IMR-90 (cell line): ENCODE data around the gene ANKRD40CL. TPM values are rescaled to one million over a fixed set of nuclear protein-coding genes. Genes with fewer than 3 reads are reported as not detected.

Experiments used
- ATAC-seq: fragments of 200-7000 bp; cut with Tn5 transposase; 2 replicates; pipeline ENCODE4 v1.9.1; 2020; ENCODE audit warnings: low read depth, mild to moderate bottlenecking, moderate library complexity
- BruUV-seq: library from RNA; stranded (reverse); fragments of 400-500 nt; replicated peaks from 2 replicates; lab custom pipeline; 2021; lab: Mats Ljungman, UMichigan
- CTCF ChIA-PET: fragments of 300-600 bp; formaldehyde crosslinking; extraction: SDS; loops from one replicate; lab custom pipeline; 2021; ENCODE audit warnings: antibody characterized with exemption; lab: Yijun Ruan, JAX
- POLR2A ChIA-PET: fragments of 300-600 bp; sonication (Branson Sonifier 250); formaldehyde crosslinking; loops from one replicate; lab custom pipeline; 2022; ENCODE audit warnings: antibody characterized with exemption; ENCODE audit not compliant: unreplicated experiment; lab: Charles Lee
- DNase-seq: peaks from one replicate; pipeline ENCODE4 v3.0.0; 2013
- H2AFZ ChIP-seq: replicated peaks from 2 replicates; pipeline ENCODE3; 2013; ENCODE audit warnings: low read length, mild to moderate bottlenecking; ENCODE audit not compliant: poor library complexity
- H2AK5ac ChIP-seq: 2 replicates; pipeline ENCODE4 v1.6.1; 2013; ENCODE audit warnings: low read depth, low read length, inconsistent platforms
- H2AK9ac ChIP-seq: replicated peaks from 2 replicates; pipeline ENCODE3; 2013; ENCODE audit warnings: mild to moderate bottlenecking, low read depth, low read length, moderate library complexity; ENCODE audit not compliant: poor library complexity
- H2BK120ac ChIP-seq: 2 replicates; pipeline ENCODE4 v1.6.1; 2013; ENCODE audit warnings: low read depth, low read length, inconsistent platforms
- H2BK15ac ChIP-seq: 3 replicates; pipeline ENCODE4 v1.6.1; 2013; ENCODE audit warnings: low read depth, low read length, inconsistent platforms
- H2BK20ac ChIP-seq: 2 replicates; pipeline ENCODE4 v1.6.1; 2013; ENCODE audit warnings: low read depth, mild to moderate bottlenecking, inconsistent platforms, low read length, moderate library complexity
- H2BK5ac ChIP-seq: 2 replicates; pipeline ENCODE4 v1.6.1; 2013; ENCODE audit warnings: mild to moderate bottlenecking, low read depth, low read length, inconsistent platforms; ENCODE audit not compliant: poor library complexity, severe bottlenecking
- H3K14ac ChIP-seq: replicated peaks from 2 replicates; pipeline ENCODE4 v1.6.1; 2013; ENCODE audit warnings: low read depth, low read length, inconsistent platforms
- H3K18ac ChIP-seq: 2 replicates; pipeline ENCODE4 v1.6.1; 2013; ENCODE audit warnings: low read depth, low read length, control low read depth
- H3K23ac ChIP-seq: 2 replicates; pipeline ENCODE4 v1.6.1; 2013; ENCODE audit warnings: low read depth, low read length, inconsistent platforms
- H3K27ac ChIP-seq: 2 replicates; pipeline ENCODE4 v1.5.1; 2013; ENCODE audit warnings: mild to moderate bottlenecking, control low read depth, low read length; ENCODE audit not compliant: insufficient read depth
- H3K27me3 ChIP-seq: 2 replicates; pipeline ENCODE4 v1.6.1; 2013; ENCODE audit warnings: low read length; ENCODE audit not compliant: control insufficient read depth, insufficient read depth
- H3K36me3 ChIP-seq: 2 replicates; pipeline ENCODE4 v1.6.1; 2013; ENCODE audit warnings: low read length, mixed read lengths; ENCODE audit not compliant: control insufficient read depth, insufficient read depth
- H3K4ac ChIP-seq: 2 replicates; pipeline ENCODE4 v1.6.1; 2013; ENCODE audit warnings: low read depth, low read length, inconsistent platforms
- H3K4me1 ChIP-seq: 2 replicates; pipeline ENCODE4 v1.6.1; 2013; ENCODE audit warnings: low read length, mixed read lengths; ENCODE audit not compliant: control insufficient read depth, insufficient read depth
- H3K4me2 ChIP-seq: 2 replicates; pipeline ENCODE4 v1.6.1; 2013; ENCODE audit warnings: low read depth, mild to moderate bottlenecking, control low read depth, low read length, moderate library complexity
- H3K4me3 ChIP-seq: 2 replicates; pipeline ENCODE4 v1.5.1; 2013; ENCODE audit warnings: low read depth, mild to moderate bottlenecking, control low read depth, low read length, moderate library complexity; ENCODE audit not compliant: insufficient read depth
- H3K56ac ChIP-seq: 2 replicates; pipeline ENCODE4 v1.6.1; 2013; ENCODE audit warnings: low read length, inconsistent platforms; ENCODE audit not compliant: insufficient read depth; ENCODE audit errors: extremely low read depth
- H3K79me1 ChIP-seq, 2 experiments: 2 replicates each; pipeline ENCODE4 v1.6.1; 2013; ENCODE audit warnings: low read length in 2 of 2, inconsistent platforms in 1 of 2, low read depth in 1 of 2
- H3K9ac ChIP-seq: 2 replicates; pipeline ENCODE4 v1.6.1; 2013; ENCODE audit warnings: low read depth, low read length, control low read depth
- H3K9me1 ChIP-seq: 2 replicates; pipeline ENCODE4 v1.6.1; 2013; ENCODE audit warnings: low read length, inconsistent platforms; ENCODE audit not compliant: insufficient read depth
- H3K9me3 ChIP-seq: 2 replicates; pipeline ENCODE4 v1.6.1; 2013; ENCODE audit warnings: low read length; ENCODE audit not compliant: control insufficient read depth, insufficient read depth
- H4K20me1 ChIP-seq: 2 replicates; pipeline ENCODE4 v1.6.1; 2013; ENCODE audit warnings: low read length, inconsistent platforms; ENCODE audit not compliant: insufficient read depth
- H4K5ac ChIP-seq: 2 replicates; pipeline ENCODE4 v1.6.1; 2013; ENCODE audit warnings: mild to moderate bottlenecking, low read depth, low read length, control low read depth
- H4K8ac ChIP-seq, 2 experiments: 2 replicates each; pipeline ENCODE4 v1.6.1; 2013; ENCODE audit warnings: low read depth in 2 of 2, low read length in 2 of 2, control low read depth in 1 of 2, inconsistent platforms in 1 of 2
- H4K91ac ChIP-seq: 2 replicates; pipeline ENCODE4 v1.6.1; 2013; ENCODE audit warnings: low read depth, low read length, inconsistent platforms; ENCODE audit not compliant: insufficient read depth
- CEBPB ChIP-seq: IDR thresholded peaks from 2 replicates; pipeline ENCODE4 v1.6.1; 2012; ENCODE audit warnings: low read depth, low read length, improper control_type of control experiment
- CTCF ChIP-seq: conservative IDR thresholded peaks from 2 replicates; pipeline ENCODE4 v1.5.1; 2012; ENCODE audit warnings: mild to moderate bottlenecking, low read depth, low read length, improper control_type of control experiment
- MAFK ChIP-seq: IDR thresholded peaks from 2 replicates; pipeline ENCODE4 v1.6.1; 2012; ENCODE audit warnings: low read depth, low read length, improper control_type of control experiment
- RCOR1 ChIP-seq: IDR thresholded peaks from 2 replicates; pipeline ENCODE4 v1.6.1; 2012; ENCODE audit warnings: mild to moderate bottlenecking, low read length, improper control_type of control experiment; ENCODE audit not compliant: insufficient replicate concordance
- WGBS, 2 experiments: methylation state at CpG; one replicate each; pipeline versions ENCODE4 v1.1.5 to v1.1.7; 2013; ENCODE audit warnings: missing lambda C conversion rate in 2 of 2; ENCODE audit not compliant: insufficient read length in 1 of 2; ENCODE audit errors: extremely low coverage in 2 of 2; 5-methylcytosine and 5-hydroxymethylcytosine counted together
- dilution Hi-C: fragments of 300-500 bp; cut with HindIII; formaldehyde crosslinking; loops from one replicate; pipeline ENCODE4 v1.14.3; 2018; ENCODE audit warnings: low sequenced_read_pairs; ENCODE audit not compliant: unreplicated experiment
- in situ Hi-C: fragments of 300-500 bp; cut with MboI; formaldehyde crosslinking; loops from 3 replicates; pipeline ENCODE4 v1.14.3; 2019; ENCODE audit warnings: low sequenced_read_pairs, inconsistent platforms, mixed read lengths
- intact Hi-C: fragments of 100-400 bp; cut with micrococcal nuclease; formaldehyde crosslinking; loops from 2 replicates; pipeline ENCODE4 v1.10.0; 2022
- polyA plus RNA-seq, 3 experiments: library from polyadenylated mRNA; depleted of rRNA; stranded (reverse); fragments of >200 nt; gene quantifications; 2 replicates each; pipeline ENCODE4 v1.2.3, GENCODE V29; 2012; ENCODE audit warnings: low replicate concordance in 1 of 3
- total RNA-seq: library from RNA; depleted of rRNA; stranded (reverse); fragments of >200 nt; gene quantifications from 2 replicates; pipeline ENCODE4 v1.2.3, GENCODE V29; 2012

Gene ANKRD40CL
- total and polyA plus RNA-seq, 2 of the 4 experiments (the other 2 are of a cell fraction): not detected

GRCh38 chr17:50749245-50749644 lies 18.1 kb downstream of the ANKRD40CL start:
- no peak overlapping the region for H2AFZ ChIP-seq
- H2BK5ac ChIP-seq: no peak overlapping the region
- ATAC-seq: no peak
- no peak for DNase-seq
- H2BK120ac ChIP-seq: no peak overlapping the region
- no peak overlapping the region for H3K18ac ChIP-seq
- no peaks in the 10 kb centered on the region for H3K9me3 ChIP-seq
- no peak overlapping the region for H3K4me3 ChIP-seq
- H2BK20ac ChIP-seq: no peak overlapping the region
- H4K8ac ChIP-seq: no peak overlapping the region
- H2AK9ac ChIP-seq: no peak overlapping the region
- no peak overlapping the region for H3K14ac ChIP-seq
- dilution Hi-C loops (no loop called here), in situ Hi-C loops (no loop called here), intact Hi-C loops (no loop called here)
- no peak overlapping the region for H2BK15ac ChIP-seq
- ChIA-PET POLR2A (no interaction called here), CTCF (no interaction called here)
- H3K4ac ChIP-seq: no peak overlapping the region
- peaks cover 26 to 31% of the 10 kb centered on the region in 2 experiments for H3K79me1 ChIP-seq
- H4K20me1 ChIP-seq: 0 out of 2 replicates have a peak, but pooled peaks cover 2% of the 10 kb centered on the region
- no peak overlapping the region for H3K4me2 ChIP-seq
- H3K27ac ChIP-seq: no peak overlapping the region
- H3K27me3 ChIP-seq: no peaks in the 10 kb centered on the region
- H4K91ac ChIP-seq: no peak overlapping the region
- BruUV-seq: no TSS peak
- no peak overlapping the region for H3K23ac ChIP-seq
- H2AK5ac ChIP-seq: no peak overlapping the region
- H3K9ac ChIP-seq: no peak overlapping the region
- no peak overlapping the region for H4K5ac ChIP-seq
- no peaks in the 10 kb centered on the region for H3K9me1 ChIP-seq
- 100% methylated on average over 3 of the region's 6 CpGs; no CpG with 5 or more reads in 1 of the 2 experiments for WGBS, 2 experiments
- H3K4me1 ChIP-seq: no peaks in the 10 kb centered on the region
- no peak overlapping the region for H3K56ac ChIP-seq
- H3K36me3 ChIP-seq: peaks cover 40% of the 10 kb centered on the region
- TF ChIP-seq CTCF: no peak
- no peak for TF ChIP-seq CEBPB
- no peak for TF ChIP-seq MAFK
- no peak for TF ChIP-seq RCOR1
